NCI-H446 treated with DMSO at 0.1 percent for 48 hours (cell line): ENCODE measurements around the gene DIAPH2.
"Not testable (repeated sequence)": the region's sequence is repeated elsewhere in the genome, so short reads cannot be mapped to it uniquely, and the experiment has no call there.

Experiments used
- DNase-seq: peaks from one replicate; lab custom pipeline; 2025; lab: John Stamatoyannopoulos, UW

DIAPH2 gene

DNA sequence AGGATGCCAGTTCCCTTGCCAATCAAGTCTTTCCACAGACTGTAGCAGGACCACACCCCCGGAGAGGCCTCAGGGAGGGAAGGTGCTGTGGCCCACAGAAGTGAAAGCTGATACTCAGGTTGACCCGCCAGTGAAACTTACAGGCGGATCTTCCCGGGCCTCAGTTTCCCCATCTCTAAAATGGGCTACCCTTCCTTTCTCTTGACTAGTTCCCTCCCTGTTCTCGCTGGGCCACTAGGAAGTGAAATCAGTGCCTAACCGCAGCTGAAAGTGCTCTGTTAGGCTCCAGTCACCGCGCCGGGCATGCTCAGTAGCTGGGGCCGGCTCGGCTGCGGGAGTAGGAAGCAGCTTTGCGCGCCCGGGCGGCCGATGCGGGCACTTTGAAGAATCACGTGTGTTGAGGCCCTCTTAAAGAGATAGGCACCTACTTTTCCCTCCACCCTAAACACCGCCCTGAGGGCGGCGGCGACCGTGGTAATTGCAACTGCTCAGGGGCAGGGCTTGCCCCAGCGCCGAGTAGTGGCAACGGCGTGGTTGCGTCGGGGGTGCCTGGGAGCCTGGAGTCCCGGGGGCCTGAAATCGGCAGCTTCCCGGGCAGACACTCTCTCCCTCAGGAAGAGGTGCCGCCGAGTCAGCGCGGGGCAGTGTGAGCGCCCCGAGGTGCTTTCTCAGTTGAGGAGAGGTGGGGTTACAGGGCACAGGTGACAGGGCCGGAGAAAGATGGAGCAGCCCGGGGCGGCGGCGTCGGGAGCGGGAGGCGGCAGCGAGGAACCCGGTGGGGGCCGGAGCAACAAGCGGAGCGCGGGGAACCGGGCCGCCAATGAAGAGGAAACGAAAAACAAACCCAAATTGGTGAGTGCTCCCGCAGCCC is at the start of gene DIAPH2:
Gene DIAPH2, plus strand, starts transcription at position 504 of the 871 bp plus-strand sequence.
- DNase-seq, result peak; percentile 59

DNA sequence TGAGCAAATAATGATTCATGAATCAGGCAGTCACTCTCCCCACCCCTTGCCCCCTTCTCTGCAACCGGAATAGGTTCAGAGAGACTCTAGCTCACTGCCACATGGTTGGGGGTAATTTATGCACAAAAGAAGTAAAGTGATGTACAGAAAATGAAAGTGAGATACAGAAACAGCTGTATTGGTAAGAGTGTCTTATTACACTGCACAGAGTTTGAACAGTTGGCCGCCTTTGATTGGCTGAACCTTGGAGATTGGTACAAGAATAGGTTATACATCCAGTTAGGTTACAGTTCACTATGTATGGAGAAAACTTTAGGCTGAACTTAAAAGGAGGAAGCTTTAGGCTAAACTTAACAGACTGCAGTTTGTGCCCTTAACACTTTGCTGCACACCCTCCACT is 34.6 kb upstream of the DIAPH2 start:
- no peak for DNase-seq

GRCh38 chrX:96655947-96656623 is 28.6 kb upstream of the DIAPH2 start:
- DNase-seq, result no peak

DNA sequence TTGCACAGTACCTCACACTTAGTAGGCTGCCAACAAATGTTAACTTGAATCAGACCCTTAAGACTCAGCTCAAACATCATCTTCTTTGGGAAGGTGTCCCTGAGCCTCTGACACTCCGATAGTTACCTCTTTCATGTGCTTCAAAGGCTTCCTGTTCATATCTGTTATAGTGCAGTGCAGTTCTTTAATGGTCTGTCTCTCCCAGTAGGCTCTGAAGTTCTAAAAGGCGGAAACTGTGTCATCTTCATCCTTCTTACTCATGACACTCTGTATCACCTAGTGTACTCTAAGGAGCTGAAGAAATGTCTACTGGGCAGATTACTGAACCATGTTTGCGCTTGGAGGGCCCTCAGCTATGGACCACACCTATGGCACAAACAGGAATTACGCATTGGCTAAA is 2.1 kb upstream of the DIAPH2 start:
- DNase-seq, result no peak

DNA sequence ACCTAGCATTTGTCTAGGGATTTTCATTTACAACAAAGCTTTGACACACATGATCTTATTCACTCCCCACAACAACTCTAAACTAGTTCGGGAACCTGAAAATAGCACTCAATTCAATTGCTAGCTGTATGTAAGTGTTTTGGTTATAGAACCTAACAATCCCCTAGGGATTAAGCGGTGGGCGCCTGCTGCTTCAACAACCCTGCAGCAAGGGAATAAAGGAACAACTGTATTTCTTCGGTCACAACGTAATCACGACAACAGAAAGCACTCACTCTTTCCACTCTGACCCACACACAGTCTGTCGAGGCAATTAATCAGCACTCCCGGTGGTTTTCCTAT is 674 bp upstream of the DIAPH2 start:
- DNase-seq, result no peak

GRCh38 chrX:96685210-96686099 is 813 bp downstream of the DIAPH2 start:
- peak; percentile 11 for DNase-seq

GRCh38 chrX:96687776-96688175 is 3.1 kb downstream of the DIAPH2 start:
- DNase-seq, result no peak

GRCh38 chrX:96688789-96689188 is 4.1 kb downstream of the DIAPH2 start:
- DNase-seq, result no peak

GRCh38 chrX:96689991-96690390 is 5.3 kb downstream of the DIAPH2 start:
- peak; percentile 92 for DNase-seq

- DNase-seq, result peak; percentile 1
These were observed 7.8 kb downstream of the DIAPH2 start for GRCh38 chrX:96692454-96692853.

DNA sequence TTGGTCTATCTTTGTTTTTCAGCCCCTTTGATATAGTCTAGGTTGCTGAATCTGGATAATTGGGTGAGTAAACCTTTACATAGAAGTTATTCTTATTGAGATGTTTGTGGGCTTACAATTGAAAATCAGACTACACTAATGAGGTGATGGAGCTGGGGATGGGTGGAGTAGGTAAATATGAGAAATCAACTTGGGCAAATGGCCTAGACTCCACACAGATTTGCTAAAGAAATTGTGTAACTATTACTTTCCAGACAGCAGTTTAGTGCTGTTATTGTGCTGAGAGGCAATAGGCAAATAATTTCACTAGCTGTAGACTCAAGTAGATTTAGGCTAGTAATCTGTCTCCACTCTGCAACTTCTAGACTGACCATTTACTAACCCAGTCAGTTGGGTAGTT is 8.2 kb downstream of the DIAPH2 start:
- no peak for DNase-seq

DNA sequence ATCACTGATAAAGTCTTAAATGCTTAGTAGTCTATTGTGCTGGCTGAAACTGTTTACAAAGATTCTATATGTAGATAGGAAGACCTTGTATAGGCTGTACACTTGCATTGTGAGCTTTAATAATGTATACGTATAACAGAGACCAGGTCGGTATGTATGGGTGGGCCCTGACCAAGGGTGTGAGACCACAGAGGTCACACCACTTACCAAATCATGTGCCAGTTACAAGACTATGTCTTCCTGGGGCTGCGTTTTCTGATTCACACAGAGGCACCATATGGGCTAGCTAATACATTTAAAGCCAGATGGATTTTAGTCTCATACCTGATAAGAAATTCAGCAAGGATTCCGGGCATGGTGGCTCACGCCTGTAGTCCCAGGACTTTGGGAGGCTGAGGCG is 8.8 kb downstream of the DIAPH2 start:
- DNase-seq, result no peak

GRCh38 chrX:96696462-96696861 is 11.8 kb downstream of the DIAPH2 start:
- no peak for DNase-seq

DNA sequence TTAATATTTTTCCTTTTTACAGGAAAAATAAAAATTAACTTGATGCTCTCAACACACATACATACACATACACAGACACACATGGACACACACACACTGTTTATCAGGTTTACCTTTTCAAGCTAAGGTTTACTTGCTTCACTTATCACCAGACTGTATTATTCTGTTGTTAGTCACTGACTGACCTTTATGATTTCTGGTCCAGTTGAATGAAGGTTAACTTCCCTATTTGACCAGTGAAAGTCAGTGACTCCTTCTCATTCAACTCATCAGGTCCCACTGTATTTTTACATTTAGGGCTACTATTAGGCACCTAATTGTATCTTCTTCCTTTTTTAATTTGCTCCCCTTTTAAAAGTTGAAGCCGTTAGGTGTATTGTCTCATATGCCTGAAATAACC is 16.0 kb downstream of the DIAPH2 start:
- no peak for DNase-seq

GRCh38 chrX:96703379-96703778 is 18.7 kb downstream of the DIAPH2 start:
- no peak for DNase-seq

DNA sequence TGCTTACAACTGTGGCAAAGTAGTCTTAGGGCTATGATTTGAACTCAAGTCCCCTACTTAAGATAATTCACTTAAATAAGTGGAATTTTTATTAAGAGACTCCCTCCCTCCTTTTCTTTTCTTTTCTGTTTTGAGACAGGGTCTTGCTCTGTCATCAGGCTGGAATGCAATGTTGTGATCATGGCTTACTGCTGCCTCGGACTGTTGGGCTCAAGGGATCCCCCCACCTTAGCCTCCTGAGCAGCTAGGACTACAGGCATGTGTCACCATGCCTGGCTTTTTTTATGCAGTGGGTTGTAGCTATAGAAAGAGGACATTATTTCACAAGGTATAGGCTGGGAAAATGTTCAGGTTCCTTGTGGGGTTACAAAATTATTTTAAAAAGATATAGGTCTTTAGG is 19.2 kb downstream of the DIAPH2 start:
- DNase-seq, result no peak

- no peak for DNase-seq
These were observed 20.0 kb downstream of the DIAPH2 start for GRCh38 chrX:96704629-96705028.

GRCh38 chrX:96705905-96706304 is 21.3 kb downstream of the DIAPH2 start:
- no peak for DNase-seq

DNA sequence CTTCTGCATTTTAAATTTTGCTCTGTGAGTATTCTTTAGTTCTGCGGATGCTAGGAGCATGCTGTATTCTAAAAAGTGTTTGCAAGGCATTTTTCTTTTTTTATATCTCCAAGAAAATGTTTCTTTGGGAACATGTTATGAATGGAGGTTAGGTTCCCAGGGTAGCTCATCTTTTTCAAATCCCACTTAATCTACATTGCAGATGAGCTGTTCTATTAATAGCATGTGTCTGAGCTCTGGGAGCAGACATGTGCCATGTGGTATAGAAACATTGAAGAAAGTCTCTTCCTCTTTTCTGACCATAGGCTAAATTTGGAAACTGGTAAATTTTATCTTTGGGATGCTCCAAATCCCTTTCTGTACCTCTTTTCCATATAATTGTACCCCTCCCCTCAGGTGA is 23.2 kb downstream of the DIAPH2 start:
- no peak for DNase-seq

- no peak for DNase-seq
These were observed 25.4 kb downstream of the DIAPH2 start for GRCh38 chrX:96710031-96710430.

DNA sequence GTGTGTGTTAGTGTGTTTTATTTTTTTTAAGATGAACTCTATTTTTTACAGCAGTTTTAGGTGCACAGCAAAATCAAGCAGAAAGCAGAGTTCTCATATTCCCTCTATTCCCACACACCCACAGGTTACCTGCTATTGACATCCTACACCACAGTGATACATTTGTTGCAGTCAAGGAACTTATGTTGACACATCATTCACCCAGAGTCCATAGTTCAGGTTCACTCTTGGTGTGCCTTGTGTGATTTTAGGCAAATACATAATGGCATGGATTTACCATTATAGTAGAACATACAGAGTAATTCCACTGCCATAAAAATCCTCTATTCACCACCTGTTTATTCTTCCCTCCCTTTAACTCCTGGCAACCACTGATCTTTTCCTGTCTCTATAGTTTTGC is 28.7 kb downstream of the DIAPH2 start:
- no peak for DNase-seq

GRCh38 chrX:96714393-96714792 is 29.8 kb downstream of the DIAPH2 start:
- DNase-seq, result not testable (repeated sequence)

DNA sequence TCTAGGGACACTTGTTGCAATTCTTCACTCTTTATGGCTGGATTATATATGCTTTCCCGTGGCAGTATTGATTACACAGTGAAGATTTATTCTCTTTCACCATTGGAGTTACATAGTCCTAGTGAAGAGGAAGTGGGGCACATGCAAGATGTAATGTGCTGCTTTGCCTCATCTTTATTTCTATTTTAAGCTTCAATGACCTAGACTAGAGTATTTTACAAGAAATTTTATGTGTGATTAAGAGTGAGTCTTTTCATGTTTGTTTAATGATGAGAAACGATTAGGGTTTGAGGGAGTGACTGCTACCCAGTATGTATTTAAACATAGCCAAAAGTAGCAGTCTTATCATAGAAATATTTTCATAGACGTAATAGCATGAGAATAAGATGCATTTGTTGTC is 30.8 kb downstream of the DIAPH2 start:
- DNase-seq, result no peak
